ENCODE data around the gene ZNF775. TPM values are rescaled to one million over a fixed set of nuclear protein-coding genes. Genes with fewer than 3 reads are reported as not detected.
A peak's percentile ranks its signal among the peaks of the same experiment; 100 is the strongest.

Gene ZNF775
- total and polyA plus RNA-seq, 2 of the 13 experiments (the other 11 are each of a cell fraction or from before 2014, with no cell fraction given), result 3.1 to 3.2 TPM

- TF ChIP-seq HMGXB4 (CRISPR knock-in tag; IDR thresholded peaks at IDR 0.05; ENCODE audit: borderline replicate concordance in 1 of 2, low read depth in 1 of 2) (peak; percentile 6 to 30; a peak in 2 of 4 replicates), ZNF431 (CRISPR knock-in tag; IDR thresholded peaks at IDR 0.05; ENCODE audit: borderline replicate concordance, low read depth) (no peak), ZNF253 (CRISPR knock-in tag; IDR thresholded peaks at IDR 0.05; ENCODE audit: borderline replicate concordance) (no peak), ZNF552 (CRISPR knock-in tag; IDR thresholded peaks at IDR 0.05; ENCODE audit: borderline replicate concordance) (no peak), ELK4 (CRISPR knock-in tag; IDR thresholded peaks at IDR 0.05; ENCODE audit: borderline replicate concordance) (no peak), ZBTB37 (CRISPR knock-in tag; IDR thresholded peaks at IDR 0.05) (0 out of 2 replicates have a peak, but pooled peaks have one; percentile 59), SETDB1 (CRISPR knock-in tag; IDR thresholded peaks at IDR 0.05; ENCODE audit: borderline replicate concordance) (no peak), PHF20 (CRISPR knock-in tag; IDR thresholded peaks at IDR 0.05) (peak; percentile 47; the same call in 1 of the 2 replicates), POGK (CRISPR knock-in tag; conservative IDR thresholded peaks at IDR 0.05) (0 out of 2 replicates have a peak, but pooled peaks have one; percentile 42), YY1 (IDR thresholded peaks at IDR 0.05; ENCODE audit: insufficient read depth, insufficient replicate concordance, low read depth, low read length) (peak; percentile 19), ZNF18 (CRISPR knock-in tag; IDR thresholded peaks at IDR 0.05; ENCODE audit: insufficient replicate concordance) (no peak), AFF4 (CRISPR knock-in tag; IDR thresholded peaks at IDR 0.05) (no peak; the same call in 1 of the 2 replicates)
Measured at GRCh38 chr7:150368884-150369747, 10.0 kb upstream of the ZNF775 start (continued).
